Cardiac muscle cell (in vitro differentiated cells and primary cell): ENCODE measurements around the gene RNF215. TPM values are rescaled to one million over a fixed set of nuclear protein-coding genes. Genes with fewer than 3 reads are reported as not detected.
A peak's percentile ranks its signal among the peaks of the same experiment; 100 is the strongest.

ENCODE experiments used
- DNase-seq, 2 donors: peaks; one replicate each; pipeline versions ENCODE4 v3.0.0 to v3.0.0-alpha.2; 2010 to 2017; ENCODE audit warnings: low read depth in 1 of 2, low spot score in 1 of 2
- H3K27ac ChIP-seq: fragments of 200-600 bp; sonication (generic); 2 replicates; pipeline ENCODE4 v1.5.1; 2016
- H3K27me3 ChIP-seq: fragments of 200-600 bp; sonication (generic); 2 replicates; pipeline ENCODE4 v1.6.0; 2016; ENCODE audit warnings: control low read depth
- H3K36me3 ChIP-seq: fragments of 200-600 bp; sonication (generic); 2 replicates; pipeline ENCODE4 v1.5.1; 2016; ENCODE audit warnings: control low read depth
- H3K4me1 ChIP-seq: fragments of 200-600 bp; sonication (generic); 2 replicates; pipeline ENCODE4 v1.8.1; 2017; ENCODE audit warnings: low read depth, mild to moderate bottlenecking, mixed run types
- H3K4me3 ChIP-seq: fragments of 200-600 bp; sonication (generic); 2 replicates; pipeline ENCODE4 v1.5.1; 2016; ENCODE audit warnings: mild to moderate bottlenecking
- H3K9me3 ChIP-seq: fragments of 200-600 bp; sonication (generic); 2 replicates; pipeline ENCODE4 v1.5.1; 2017; ENCODE audit warnings: low read depth, mild to moderate bottlenecking, control low read depth
- polyA plus RNA-seq: library from polyadenylated mRNA; unstranded; fragments of >200 nt; fragmentation: Nextera tagmentation; extraction: Ambion mirVana; gene quantifications from 2 replicates; pipeline ENCODE4 v1.2.1, GENCODE V29; 2016
- total RNA-seq: library from RNA; depleted of rRNA; stranded (reverse); fragments of >200 nt; gene quantifications from 2 replicates; pipeline ENCODE4 v1.2.3, GENCODE V29; 2016
- TF ChIP-seq, protein P1 (sequence below): IDR thresholded peaks from 2 replicates; pipeline ENCODE4 v1.5.1; 2012; ENCODE audit warnings: low read depth, mild to moderate bottlenecking, low read length

Gene RNF215
- total and polyA plus RNA-seq, 2 experiments from 2014 or later, result 9.5 to 39.8 TPM

DNA sequence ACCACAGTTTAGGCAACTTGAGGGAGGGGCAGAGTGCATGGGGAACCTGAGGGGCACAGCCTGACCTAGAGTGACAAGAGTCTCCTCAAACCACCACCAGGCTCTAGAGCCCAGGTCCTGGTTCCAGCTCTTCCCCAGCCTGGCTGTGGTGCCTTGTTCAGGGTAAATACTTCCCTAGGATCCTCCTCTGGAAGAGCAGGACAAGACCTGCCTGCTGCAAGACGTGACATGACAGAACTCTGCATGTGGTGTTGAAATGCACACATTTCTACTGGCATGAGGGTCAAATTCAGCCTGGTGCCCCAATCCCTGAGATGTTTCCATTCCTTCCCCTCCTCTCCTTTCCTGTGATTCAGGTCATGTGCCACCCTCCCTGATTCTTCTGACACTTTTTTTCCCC, 12.9 kb upstream of the RNF215 start:
- no peak for DNase-seq
- Histone ChIP-seq H3K27me3 (no peaks in the 10 kb centered on the region), H3K36me3 (no peaks in the 10 kb centered on the region), H3K9me3 (no peaks in the 10 kb centered on the region), H3K4me3 (no peak overlapping the region), H3K27ac (no peak overlapping the region), H3K4me1 (peaks cover 6% of the 10 kb centered on the region)
- TF ChIP-seq, protein P1, sequence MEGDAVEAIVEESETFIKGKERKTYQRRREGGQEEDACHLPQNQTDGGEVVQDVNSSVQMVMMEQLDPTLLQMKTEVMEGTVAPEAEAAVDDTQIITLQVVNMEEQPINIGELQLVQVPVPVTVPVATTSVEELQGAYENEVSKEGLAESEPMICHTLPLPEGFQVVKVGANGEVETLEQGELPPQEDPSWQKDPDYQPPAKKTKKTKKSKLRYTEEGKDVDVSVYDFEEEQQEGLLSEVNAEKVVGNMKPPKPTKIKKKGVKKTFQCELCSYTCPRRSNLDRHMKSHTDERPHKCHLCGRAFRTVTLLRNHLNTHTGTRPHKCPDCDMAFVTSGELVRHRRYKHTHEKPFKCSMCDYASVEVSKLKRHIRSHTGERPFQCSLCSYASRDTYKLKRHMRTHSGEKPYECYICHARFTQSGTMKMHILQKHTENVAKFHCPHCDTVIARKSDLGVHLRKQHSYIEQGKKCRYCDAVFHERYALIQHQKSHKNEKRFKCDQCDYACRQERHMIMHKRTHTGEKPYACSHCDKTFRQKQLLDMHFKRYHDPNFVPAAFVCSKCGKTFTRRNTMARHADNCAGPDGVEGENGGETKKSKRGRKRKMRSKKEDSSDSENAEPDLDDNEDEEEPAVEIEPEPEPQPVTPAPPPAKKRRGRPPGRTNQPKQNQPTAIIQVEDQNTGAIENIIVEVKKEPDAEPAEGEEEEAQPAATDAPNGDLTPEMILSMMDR, result no peak

DNA sequence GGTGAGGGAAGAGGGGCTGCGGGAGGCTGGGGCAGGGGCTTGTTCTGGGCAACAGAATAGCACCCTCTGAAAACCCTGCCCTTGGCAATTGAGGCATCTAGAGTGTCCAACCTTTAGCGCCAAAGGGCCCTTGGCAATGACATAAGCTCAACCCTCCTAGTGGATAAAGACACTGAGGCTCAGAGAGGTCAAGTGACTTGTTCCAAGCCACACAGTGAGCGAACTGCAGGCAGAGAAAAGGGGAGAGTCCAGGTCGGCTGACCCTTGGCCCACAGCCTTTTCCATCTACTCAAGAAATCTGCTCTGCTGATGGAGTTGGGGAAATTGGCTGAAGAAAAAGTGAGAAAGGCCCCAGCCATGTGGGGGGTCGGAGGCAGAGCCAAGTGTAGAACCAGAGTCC, 12.5 kb upstream of the RNF215 start:
- Histone ChIP-seq H3K4me3 (no peak overlapping the region), H3K36me3 (no peaks in the 10 kb centered on the region), H3K9me3 (no peaks in the 10 kb centered on the region), H3K27ac (no peak overlapping the region), H3K4me1 (peaks cover 6% of the 10 kb centered on the region), H3K27me3 (no peaks in the 10 kb centered on the region)
- DNase-seq, result no peak
- TF ChIP-seq, protein P1, result no peak

- Histone ChIP-seq H3K4me1 (peaks cover 6% of the 10 kb centered on the region), H3K27me3 (no peaks in the 10 kb centered on the region), H3K4me3 (no peak overlapping the region), H3K9me3 (no peaks in the 10 kb centered on the region), H3K27ac (no peak overlapping the region), H3K36me3 (no peaks in the 10 kb centered on the region)
- TF ChIP-seq, protein P1, result no peak
- no peak for DNase-seq
Observed at GRCh38 chr22:30398685-30399680, 11.8 kb upstream of the RNF215 start.

GRCh38 chr22:30397656-30398635, 10.7 kb upstream of the RNF215 start:
- H3K27me3 ChIP-seq, result no peaks in the 10 kb centered on the region
- no peak overlapping the region for H3K27ac ChIP-seq
- no peaks in the 10 kb centered on the region for H3K36me3 ChIP-seq
- no peaks in the 10 kb centered on the region for H3K9me3 ChIP-seq
- H3K4me3 ChIP-seq, result peak overlapping the region; percentile 47
- DNase-seq, result no peak
- peaks cover 6% of the 10 kb centered on the region for H3K4me1 ChIP-seq
- TF ChIP-seq, protein P1, result no peak

DNA sequence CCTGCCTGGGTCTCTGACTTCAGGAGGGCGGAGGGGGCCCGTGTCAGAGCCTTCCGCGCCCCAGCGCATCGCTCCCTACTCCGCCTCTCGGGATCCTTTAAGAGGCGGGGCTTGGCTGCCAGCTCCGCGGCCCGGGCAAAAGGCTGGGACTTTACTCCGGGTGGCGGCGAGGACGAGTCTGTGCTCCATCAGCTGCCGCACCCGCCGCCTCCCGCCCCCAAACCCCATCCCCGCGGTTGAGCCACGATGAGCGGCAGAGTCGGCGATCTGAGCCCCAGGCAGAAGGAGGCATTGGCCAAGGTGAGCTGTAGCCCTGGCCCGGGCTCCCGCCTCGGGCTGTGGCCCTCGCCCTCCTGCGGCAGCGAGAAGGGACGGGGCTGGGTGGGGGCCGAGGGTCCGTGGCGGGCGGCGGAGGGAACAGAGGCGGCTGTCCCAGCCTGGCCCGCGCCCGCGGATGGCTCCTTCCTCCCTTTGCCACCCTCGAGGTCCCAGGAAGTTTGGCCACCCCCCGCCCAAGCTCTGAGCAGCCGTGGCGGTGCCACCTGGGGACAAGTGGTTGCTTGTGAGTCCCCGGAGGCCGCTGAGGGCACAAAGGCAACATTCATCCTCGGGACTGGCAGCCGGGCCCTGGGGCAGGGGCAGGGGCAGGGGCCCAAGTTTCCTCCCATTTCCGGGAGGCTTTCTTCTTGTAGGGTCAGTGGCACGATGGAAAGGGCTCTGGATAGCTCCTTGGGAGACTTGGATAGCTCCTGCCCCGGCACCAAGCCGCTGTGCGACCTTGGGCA, 9.9 kb upstream of the RNF215 start, which contains the start of gene SEC14L2:
Gene SEC14L2 (plus strand): TSS at position 148 of the 785 bp plus-strand sequence. CDS start 99 bp downstream, at position 247.
- peak within 1 kb of the TSS; percentile 47 for H3K4me3 ChIP-seq
- TF ChIP-seq, protein P1, result no peak
- no peaks in the 10 kb centered on the region for H3K27me3 ChIP-seq
- no peaks in the 10 kb centered on the region for H3K36me3 ChIP-seq
- no peak within 1 kb of the TSS for H3K27ac ChIP-seq
- no peaks in the 10 kb centered on the region for H3K9me3 ChIP-seq
- H3K4me1 ChIP-seq, result peaks cover 5% of the 10 kb centered on the region
- DNase-seq, result peak; percentile 56 to 60
